Fibroblast of villous mesenchyme (primary cell): ENCODE results near the gene FAM114A1. TPM values are rescaled to one million over a fixed set of nuclear protein-coding genes. Genes with fewer than 3 reads are reported as not detected.
A peak's percentile ranks its signal among the peaks of the same experiment; 100 is the strongest.

Source experiments
- DNase-seq: peaks from one replicate; pipeline ENCODE4 v3.0.0-alpha.2; 2010; ENCODE audit warnings: low read depth
- H3K4me3 ChIP-seq: 2 replicates; pipeline ENCODE4 v1.5.1; 2011; ENCODE audit warnings: low read depth, mild to moderate bottlenecking, low read length
- CTCF ChIP-seq: IDR thresholded peaks from 2 replicates; pipeline ENCODE4 v1.5.1; 2012; ENCODE audit warnings: low read depth, mild to moderate bottlenecking, low read length; ENCODE audit not compliant: insufficient read depth
- total RNA-seq: library from RNA; depleted of rRNA; stranded (reverse); fragments of >200 nt; gene quantifications from 2 replicates; pipeline ENCODE4 v1.2.3, GENCODE V29; 2012

Gene FAM114A1
- total RNA-seq, 1 donor = 471 TPM

GRCh38 chr4:38965866-38966265 lies 98.3 kb downstream of the FAM114A1 start:
- TF ChIP-seq CTCF = no peak
- no peak for DNase-seq

DNA sequence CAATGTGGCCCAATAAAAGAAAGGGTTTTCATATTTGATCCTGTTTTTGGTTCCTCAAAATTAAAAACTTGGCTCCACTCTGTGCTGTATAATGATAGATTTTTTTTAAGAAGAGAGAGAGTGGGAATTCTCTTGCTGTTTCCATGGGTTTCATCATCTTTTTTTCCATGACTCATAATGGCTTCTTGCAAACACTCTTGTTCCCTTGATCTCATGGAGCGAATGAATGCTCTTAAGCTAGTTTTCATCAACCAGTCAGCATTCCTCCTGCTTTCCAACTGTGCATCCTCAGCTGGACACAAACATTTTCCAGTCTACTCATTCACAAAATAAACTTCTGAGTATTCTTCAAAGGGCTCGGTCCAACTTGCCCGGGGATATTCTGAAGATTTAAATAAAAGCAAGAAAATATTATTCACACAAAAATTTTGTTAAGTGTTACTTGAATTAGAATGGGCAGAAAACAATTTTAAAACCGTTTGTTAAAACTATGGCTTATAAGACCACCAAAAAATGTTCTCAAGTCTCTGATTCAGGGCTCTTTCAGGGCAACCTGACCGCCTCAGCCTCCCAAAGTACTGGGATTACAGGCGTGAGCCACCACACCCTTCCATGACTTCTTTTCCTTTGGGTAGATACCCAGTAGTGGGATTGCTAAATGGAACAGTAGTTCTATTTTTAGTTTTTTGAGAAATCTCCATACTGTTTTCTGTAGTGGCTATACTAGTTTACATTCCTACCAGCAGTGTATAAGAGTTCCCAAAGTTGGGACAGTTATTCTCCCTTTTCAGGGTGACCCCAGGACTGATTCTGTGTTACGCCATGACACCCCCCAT lies 99.9 kb downstream of the FAM114A1 start:
- no peak for TF ChIP-seq CTCF
- peak; percentile 98 for DNase-seq
- H3K4me3 ChIP-seq = no peak overlapping the region

More at GRCh38 chr4:38965866-38966265, 98.3 kb downstream of the FAM114A1 start:
- no peak overlapping the region for H3K4me3 ChIP-seq

DNA sequence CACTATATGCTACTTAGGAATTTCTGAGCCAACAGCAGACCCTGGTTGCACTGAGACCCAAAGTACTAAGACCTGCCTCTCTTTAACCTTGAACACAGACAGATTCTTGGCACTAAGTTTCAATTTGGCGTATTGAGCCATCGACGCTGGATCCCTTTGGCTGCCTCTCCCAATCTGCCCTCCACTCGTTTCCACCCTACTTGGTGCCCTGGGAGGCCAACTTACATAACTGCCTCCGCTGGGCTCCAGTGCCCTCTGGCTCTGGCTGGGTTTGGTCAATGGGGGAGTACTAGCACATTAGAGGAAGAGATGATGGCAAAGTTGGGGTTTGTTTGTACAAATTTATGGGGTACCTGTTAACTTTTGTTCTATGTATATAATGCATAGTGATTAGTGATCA lies 101.1 kb downstream of the FAM114A1 start:
- DNase-seq = no peak
- H3K4me3 ChIP-seq = no peak overlapping the region
- no peak for TF ChIP-seq CTCF

- DNase-seq = peak; percentile 55
- TF ChIP-seq CTCF = no peak
These were observed 108.7 kb downstream of the FAM114A1 start for GRCh38 chr4:38976308-38976707.

GRCh38 chr4:38979081-38979480 lies 111.5 kb downstream of the FAM114A1 start:
- no peak for DNase-seq
- TF ChIP-seq CTCF = no peak

More at GRCh38 chr4:38976308-38976707, 108.7 kb downstream of the FAM114A1 start:
- no peak overlapping the region for H3K4me3 ChIP-seq

DNA sequence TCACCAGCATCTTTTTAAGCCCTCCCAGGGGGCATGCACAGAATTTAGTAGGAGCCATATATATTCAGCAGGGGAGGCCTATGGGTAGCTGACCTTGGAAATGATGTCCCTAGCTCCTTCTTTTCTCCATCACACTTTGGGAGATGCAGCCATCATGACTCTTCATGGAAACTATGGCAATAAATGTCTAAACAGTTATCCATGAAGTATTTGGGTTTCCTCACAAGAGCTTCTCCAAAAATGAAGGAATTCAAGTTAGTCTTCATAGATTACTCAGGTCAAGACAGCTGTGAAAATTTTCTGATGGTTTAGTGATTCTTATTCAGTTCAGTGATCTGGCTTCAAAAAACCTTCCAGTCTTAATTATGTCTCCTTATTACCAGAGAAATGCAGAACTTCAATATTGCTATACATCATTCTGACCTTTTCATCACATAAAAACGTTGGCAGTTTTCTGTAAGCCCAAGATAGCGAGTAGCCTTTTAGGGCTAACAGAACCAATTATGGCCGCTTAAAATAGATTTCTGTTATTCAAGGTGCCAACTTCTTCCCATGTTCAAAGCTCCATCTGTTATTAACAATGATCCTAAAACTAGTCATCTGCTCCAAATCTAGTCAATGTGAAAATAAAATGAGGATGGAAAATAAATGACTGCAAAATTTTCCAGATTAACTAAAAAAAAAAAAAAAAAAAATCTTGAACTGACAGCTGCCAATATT lies 112.1 kb downstream of the FAM114A1 start:
- no peak for TF ChIP-seq CTCF
- no peak for DNase-seq
- H3K4me3 ChIP-seq = no peak overlapping the region

More at GRCh38 chr4:38979081-38979480, 111.5 kb downstream of the FAM114A1 start:
- no peak overlapping the region for H3K4me3 ChIP-seq
